T47D (cell line): ENCODE results near the gene RRH.
"Not testable (repeated sequence)": the region's sequence is repeated elsewhere in the genome, so short reads cannot be mapped to it uniquely, and the experiment has no call there.

Experiments
- DNase-seq, 2 experiments: peaks; one replicate each; pipeline versions ENCODE4 v3.0.0 to v3.0.0-alpha.2; 2011 to 2012; ENCODE audit warnings: low read depth in 1 of 2, low spot score in 1 of 2
- JUND ChIP-seq: IDR thresholded peaks from 2 replicates; pipeline ENCODE4 v1.6.1; 2012; ENCODE audit warnings: low read depth
- in situ Hi-C: cut with HindIII; loops from 2 replicates; pipeline ENCODE4 v1.10.0; 2016; ENCODE audit warnings: low sequenced_read_pairs, low pct_unique_long_range_greater_than_20kb

RRH gene

DNA sequence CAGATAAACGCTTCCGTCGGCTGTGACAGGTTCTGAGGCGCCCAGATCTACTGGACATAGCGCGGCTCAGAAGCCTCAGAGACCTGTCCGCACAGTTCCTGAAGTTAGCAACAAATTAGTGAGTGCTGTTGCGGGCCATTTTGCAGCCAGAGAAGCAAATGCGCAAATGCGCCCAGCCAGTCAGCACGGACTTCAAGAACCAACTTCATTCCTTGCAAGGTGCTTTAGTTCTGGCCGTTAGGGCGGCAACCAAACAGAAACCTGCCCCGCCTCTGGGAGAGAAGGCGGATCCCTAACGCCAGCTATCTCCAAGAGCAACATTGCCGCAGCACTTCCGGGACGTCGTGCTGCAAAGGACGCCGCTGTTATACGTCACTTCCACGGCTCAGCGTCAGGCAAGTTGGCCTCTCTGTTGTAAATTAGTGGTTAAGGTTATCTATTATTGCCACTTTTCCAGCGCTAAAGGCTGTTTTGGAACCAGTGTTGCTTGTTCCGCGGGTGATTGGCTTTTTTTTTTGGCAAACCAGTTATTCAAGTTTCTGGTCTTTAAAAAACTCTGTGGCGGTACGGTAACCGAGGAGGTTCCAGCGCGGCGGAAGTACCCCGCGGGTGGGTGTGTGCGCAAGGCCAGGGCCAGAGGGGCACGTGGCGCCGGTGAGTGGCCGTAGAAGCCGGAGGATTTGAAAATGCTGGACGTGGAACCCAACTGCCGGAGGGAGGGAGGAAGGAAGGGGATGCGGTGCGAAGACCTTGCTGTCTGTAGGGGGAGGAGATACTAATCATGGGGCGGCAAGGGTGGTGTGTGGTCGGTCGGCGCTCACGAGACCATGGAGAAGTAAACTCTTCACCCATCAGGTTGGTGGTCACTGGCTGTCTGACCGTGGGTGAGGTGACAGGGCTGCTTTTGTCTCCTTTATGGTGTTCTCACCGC is 12.4 kb upstream of the RRH start, which contains the start of gene GAR1:
Gene GAR1 (plus strand): TSS at position 612 of the 931 bp plus-strand sequence. CDS start 403 bp downstream, outside the sequence.
- peak; percentile 77 to 94 for DNase-seq
- TF ChIP-seq JUND: no peak
- in situ Hi-C loops: no loop called here

DNA sequence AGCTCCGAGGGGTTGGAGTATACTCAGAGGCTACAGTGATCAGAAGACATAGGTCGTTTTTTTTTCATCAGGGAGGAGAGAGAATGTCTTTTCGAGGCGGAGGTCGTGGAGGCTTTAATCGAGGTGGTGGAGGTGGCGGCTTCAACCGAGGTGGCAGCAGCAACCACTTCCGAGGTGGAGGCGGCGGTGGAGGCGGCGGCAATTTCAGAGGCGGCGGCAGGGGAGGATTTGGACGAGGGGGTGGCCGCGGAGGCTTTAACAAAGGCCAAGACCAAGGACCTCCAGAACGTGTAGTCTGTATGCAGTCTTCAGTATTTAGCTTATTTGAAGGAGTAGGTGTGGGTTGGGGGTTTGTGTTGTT is 11.7 kb upstream of the RRH start:
- no peak for TF ChIP-seq JUND
- in situ Hi-C loops: no loop called here
- no peak for DNase-seq

DNA sequence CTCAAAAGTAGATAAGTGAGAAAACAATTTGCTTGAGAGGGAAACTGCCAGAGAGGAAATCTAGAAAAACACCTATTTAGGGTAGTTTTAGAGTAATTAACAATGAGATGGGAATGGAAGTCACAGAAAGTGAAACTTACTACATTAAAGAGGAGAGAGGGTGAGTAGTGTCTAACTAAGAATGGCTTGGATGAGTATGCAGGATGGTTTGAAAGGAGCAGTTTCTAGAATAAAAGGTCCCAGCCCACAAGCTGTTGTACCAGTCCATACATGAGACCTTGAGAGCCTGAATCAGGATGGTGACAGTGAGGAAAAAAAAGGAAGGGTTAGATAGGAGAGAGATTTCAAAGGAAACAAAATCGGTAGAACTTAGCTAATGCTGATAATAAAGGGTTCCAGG is 10.9 kb upstream of the RRH start:
- TF ChIP-seq JUND: no peak
- in situ Hi-C loops: no loop called here
- DNase-seq: no peak

DNA sequence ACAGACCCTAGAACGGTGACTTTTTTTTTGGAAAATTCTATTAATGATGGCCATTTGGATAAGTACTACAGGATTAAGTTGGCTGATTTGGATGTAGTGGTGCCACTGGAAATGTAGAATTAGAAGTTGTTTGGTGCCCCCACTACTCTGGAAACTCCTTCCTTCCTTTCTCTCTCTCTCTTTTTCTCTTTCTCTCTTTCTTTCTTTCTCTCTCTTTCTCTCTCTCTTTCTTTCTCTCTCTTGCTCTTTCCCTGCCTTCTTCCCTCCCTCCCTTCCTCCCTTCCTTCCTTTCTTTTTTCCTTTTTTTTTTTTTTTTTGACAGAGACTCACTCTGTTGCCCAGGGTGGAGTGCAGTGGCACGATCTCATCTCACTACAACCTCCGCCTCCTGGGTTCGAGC is 9.5 kb upstream of the RRH start:
- TF ChIP-seq JUND: no peak
- in situ Hi-C loops: no loop called here
- DNase-seq: no peak

DNA sequence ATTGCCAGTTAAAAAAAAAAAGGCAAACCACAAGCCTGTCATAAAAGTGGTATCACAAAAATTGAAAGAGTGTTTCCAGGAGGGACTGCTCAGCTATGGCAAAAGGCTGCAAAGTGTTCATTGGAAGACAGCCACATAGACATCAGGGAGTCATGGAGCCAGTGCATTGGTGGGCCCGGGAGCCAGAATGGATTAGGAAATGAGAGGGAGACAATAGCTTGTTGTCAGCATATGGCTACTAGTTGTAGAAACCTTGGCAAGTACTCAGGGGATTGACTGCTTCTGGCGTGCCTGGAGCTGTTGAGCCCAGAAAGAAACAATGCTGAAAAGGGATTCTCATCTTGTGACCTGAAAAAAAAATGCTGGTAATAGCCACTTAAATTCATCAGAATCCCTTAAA is 7.2 kb upstream of the RRH start:
- in situ Hi-C loops: no loop called here
- TF ChIP-seq JUND: no peak
- DNase-seq: no peak

DNA sequence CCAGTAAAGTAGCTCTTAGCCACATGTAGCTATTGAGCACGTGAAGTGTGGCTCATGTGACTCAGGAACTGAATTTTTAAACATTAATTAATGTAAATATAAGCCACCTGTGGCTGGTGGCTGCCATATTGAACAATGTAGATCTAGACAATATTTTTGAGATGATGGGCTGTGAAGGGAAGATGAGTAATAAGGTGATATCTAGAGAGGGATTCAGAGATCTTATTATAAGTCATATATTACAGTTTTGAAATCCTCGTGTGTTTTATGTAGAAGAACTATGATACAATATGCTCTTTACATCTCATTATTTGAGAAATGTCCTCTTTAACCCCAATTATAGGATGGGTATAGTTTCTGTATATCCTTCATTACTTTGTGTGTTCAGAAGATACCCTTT is 6.6 kb upstream of the RRH start:
- TF ChIP-seq JUND: no peak
- in situ Hi-C loops: no loop called here
- no peak for DNase-seq

DNA sequence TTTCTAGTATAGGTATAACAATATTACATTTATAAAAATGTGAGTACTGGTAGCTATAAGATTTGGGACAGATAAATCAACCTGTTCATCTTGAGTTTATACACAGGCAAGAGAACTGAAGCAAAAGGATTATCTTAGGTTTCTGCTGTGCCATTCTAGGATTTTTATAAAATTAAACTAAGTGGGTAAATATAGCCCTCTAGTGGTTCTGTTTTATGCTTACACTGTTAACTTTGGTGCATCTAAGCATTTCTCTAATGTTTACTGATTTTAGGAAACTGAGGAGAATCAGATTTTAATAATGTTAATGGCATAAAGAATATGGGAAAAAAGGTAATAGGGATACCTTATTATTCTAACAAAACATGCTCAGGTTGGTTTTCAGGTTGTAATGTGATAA is 1.1 kb upstream of the RRH start:
- peak in 1 of 2 experiments; percentile 6 for DNase-seq
- no peak for TF ChIP-seq JUND
- in situ Hi-C loops: no loop called here

DNA sequence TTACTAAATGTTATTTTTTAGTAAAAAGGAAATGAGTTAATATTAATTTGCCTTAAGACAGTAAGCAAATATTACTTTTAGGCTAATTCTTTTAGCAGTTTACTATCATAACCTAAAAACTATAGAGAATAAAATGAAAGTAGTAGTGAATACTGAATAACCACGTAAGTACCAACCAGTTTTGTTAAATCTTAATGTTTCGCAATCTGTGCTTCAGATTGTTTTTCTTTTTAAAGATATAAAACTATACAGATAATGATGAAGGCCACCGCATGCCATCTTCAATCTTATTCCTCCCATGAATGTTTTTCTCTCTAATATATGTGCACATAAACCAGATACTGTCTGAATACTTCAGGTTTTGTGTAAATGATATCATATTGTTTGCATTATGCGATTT is 6.0 kb downstream of the RRH start:
- no peak for TF ChIP-seq JUND
- DNase-seq: no peak
- in situ Hi-C loops: no loop called here

DNA sequence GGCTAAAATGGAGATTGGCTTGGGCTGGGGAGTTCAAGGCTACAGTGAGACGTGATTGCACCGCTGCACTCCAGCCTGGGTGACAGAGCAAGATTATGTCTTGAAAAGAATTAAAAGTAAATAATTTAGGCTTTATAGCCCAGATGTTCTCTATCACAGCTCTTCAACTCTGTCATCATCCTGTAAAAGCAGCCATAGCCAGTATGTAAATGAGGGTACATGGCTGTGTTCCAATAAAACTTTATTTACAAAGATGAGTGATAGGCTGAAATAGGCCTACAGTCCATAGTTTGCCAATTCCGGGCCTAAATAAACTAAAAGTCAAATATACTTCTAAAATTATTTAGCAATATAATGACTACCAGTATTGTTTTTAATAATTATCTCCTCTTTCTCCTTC is 9.2 kb downstream of the RRH start:
- in situ Hi-C loops: no loop called here

DNA sequence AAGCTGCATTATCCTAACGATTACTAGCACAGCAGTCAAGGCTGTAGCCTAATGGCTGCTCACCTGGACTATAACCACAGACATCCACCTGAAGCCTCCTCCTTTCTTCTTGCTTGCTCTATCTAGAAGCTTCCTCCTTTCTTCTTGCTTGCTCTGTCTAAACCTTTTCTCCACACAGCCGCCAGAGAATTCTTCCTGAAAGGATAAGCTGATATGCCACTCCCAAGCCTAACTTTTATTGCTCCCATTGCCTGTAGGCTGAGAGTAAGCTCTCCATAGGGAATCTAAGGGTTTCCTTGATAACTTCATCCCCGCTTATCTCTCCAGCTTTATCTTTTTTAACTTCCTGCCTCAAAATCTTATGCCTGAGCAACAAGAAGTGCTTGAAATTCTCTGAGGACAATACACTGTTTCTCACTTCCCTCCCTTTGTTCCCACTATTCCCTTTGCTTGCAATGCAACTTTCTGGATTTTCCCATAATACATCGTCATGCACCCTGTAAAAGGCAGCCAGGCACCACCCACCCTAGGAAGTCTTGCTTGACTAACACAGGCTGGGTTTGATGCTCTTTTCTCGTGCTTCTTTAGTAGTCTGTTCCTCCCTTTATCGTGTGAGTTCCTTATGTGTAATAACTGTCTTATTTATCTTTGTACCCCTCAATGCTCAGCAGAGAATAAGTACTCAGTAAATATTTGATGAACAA is 18.8 kb downstream of the RRH start:
- in situ Hi-C loops: no loop called here
- TF ChIP-seq JUND: no peak
- no peak for DNase-seq

More for the DNA sequence above, 9.2 kb downstream of the RRH start:
- no peak for DNase-seq
- no peak for TF ChIP-seq JUND

DNA sequence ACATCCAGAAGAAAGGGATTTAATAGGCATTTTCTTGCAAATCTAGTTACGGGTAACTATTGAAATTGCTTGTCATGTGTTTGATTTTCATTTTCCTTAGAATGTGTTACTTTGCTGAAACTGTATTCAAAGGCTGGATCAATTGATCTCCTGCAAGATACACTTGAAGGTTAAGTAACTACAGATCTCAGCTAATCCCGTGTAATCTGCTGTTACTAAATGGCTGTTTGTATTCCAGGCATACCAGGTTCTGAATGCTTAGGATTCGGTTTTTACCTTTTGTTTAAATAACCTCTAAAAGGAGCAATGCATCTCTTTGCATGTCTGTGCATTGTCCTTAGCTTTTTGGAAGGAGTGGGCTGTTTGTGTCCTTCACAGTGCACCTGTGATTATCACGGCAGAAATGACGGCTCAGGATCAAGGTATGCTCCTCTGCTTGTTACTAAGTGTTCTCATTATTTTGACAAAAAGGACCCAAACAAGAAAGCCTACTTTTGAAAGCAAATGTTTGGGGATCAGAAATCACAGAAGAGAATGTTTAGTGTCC is 20.2 kb downstream of the RRH start, which contains the start of gene LRIT3:
Gene LRIT3 (plus strand): TSS at position 212 of the 547 bp plus-strand sequence. CDS start 95 bp downstream, at position 307.
- in situ Hi-C loops: no loop called here
- no peak for DNase-seq
- TF ChIP-seq JUND: no peak

DNA sequence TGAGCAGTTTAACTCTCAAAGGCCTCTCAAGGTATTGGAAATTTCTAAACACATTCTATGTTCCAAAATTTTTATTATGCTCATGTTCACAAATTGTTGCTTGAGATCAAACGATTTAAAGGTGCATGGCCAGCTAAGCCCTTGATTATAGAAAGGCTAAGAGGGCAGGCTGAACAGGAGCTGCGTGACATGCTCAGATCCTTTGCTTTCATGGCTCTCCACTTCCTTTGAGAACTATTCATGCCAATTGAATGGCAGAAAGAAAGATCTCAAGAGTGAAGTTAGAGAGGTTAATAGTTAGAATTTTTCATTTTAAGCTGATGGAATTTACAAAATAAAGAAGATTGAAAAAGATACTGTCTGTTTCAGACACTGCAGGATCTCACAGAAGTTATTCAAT is 20.7 kb downstream of the RRH start:
- no peak for TF ChIP-seq JUND
- no peak for DNase-seq
- in situ Hi-C loops: no loop called here

DNA sequence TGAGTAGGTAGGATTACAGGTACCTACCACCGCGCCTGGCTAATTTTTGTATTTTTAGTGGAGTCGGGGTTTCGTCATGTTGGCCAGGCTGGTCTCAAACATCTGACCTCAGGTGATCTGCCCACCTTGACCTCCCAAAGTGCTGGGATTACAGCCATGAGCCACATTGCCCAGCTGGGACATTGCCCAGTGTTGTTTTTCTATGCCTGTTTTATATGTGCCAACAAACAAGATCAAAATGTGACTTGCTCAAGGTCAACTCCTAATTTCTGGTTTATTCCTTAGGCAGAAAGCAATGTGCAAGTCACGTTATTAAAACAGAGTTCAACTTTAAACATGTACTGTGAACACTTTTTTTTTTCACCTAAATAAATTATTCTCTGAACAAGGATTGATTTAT is 22.8 kb downstream of the RRH start:
- no peak for DNase-seq
- in situ Hi-C loops: no loop called here
- TF ChIP-seq JUND: no peak

DNA sequence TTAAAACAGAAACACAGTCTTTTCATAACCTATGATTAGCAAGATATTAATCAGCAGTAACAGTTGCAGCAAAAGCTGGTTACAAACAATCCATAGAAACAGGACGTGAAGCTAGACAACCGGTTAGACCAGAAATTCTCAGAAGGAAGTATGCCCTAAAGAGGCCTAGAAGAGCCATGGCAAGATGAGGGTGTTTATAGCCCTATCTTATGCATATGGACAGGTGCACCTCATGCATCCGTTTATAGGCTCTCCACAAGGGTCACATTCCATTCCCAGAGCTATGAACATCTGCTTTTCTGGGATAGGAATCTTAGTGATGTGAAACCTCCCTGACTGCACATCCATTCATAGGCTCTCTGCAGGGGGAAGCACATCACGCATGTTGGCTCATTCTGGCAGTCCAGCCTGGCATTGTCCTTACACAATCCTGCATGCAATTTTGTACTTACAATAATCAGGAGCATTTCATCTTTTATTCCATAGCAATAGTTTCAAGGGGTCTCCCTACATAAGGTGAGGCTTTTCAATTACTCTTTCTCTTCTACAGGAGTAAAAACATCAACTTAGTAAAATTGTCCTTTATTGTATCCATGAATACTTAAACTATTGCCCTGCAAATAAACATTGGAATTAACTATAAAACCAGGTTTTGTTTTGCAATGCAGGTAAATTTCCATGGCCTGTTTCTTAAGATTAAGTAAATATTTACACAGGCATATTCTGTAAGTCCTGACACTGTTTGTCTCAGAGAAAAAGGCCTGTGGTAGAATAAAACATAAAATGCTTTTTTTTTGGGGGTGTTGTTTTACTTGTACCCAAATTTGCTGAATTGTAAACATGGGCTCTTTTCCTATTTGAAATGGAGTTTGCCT is 31.9 kb downstream of the RRH start:
- in situ Hi-C loops: not testable (repeated sequence)

More for the DNA sequence above, 31.9 kb downstream of the RRH start:
- DNase-seq: peak in 1 of 2 experiments; percentile 42
